ENCODE measurements around the gene PTPN7.

Gene PTPN7

DNA sequence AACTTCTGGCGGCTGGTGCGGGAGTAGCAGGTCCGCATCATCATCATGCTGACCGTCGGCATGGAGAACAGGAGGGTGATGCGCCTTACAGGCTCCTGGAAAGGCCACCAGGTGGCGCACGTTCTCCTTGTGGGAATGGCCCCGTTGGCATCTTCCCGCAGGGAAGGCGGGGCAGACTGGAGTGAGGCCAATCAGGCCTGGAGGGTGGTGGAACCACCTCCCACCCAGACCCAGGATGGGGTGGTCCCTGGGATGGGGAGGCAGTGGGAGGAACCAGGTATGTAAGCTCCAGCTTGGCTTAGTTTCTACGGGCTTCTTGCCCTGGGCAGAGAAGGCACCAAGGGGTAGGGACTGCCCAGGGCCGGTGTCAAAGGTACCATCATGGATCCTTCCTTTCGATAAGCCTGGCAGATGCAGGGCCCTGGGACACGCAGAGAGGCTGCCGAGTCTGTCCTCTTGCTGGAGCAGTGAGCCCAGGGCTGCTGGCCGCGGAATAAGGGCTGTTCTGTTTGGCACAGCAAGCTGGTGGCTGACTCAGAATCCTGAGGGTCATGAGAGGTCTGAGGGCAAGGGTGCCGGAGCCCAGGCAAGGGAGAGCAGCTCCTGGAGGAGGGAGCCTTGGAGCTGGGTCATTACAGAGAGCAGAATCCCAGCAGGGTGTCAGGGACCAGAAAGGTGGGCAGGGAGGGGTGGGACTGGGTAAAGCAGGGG lies 24.5 kb upstream of the PTPN7 start (continued):
- TF ChIP-seq, protein P1, sequence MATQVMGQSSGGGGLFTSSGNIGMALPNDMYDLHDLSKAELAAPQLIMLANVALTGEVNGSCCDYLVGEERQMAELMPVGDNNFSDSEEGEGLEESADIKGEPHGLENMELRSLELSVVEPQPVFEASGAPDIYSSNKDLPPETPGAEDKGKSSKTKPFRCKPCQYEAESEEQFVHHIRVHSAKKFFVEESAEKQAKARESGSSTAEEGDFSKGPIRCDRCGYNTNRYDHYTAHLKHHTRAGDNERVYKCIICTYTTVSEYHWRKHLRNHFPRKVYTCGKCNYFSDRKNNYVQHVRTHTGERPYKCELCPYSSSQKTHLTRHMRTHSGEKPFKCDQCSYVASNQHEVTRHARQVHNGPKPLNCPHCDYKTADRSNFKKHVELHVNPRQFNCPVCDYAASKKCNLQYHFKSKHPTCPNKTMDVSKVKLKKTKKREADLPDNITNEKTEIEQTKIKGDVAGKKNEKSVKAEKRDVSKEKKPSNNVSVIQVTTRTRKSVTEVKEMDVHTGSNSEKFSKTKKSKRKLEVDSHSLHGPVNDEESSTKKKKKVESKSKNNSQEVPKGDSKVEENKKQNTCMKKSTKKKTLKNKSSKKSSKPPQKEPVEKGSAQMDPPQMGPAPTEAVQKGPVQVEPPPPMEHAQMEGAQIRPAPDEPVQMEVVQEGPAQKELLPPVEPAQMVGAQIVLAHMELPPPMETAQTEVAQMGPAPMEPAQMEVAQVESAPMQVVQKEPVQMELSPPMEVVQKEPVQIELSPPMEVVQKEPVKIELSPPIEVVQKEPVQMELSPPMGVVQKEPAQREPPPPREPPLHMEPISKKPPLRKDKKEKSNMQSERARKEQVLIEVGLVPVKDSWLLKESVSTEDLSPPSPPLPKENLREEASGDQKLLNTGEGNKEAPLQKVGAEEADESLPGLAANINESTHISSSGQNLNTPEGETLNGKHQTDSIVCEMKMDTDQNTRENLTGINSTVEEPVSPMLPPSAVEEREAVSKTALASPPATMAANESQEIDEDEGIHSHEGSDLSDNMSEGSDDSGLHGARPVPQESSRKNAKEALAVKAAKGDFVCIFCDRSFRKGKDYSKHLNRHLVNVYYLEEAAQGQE (tag by site-specific recombination; IDR thresholded peaks at IDR 0.05): no peak
- TF ChIP-seq, protein P2, sequence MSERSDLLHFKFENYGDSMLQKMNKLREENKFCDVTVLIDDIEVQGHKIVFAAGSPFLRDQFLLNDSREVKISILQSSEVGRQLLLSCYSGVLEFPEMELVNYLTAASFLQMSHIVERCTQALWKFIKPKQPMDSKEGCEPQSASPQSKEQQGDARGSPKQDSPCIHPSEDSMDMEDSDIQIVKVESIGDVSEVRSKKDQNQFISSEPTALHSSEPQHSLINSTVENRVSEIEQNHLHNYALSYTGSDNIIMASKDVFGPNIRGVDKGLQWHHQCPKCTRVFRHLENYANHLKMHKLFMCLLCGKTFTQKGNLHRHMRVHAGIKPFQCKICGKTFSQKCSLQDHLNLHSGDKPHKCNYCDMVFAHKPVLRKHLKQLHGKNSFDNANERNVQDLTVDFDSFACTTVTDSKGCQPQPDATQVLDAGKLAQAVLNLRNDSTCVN (tag by site-specific recombination; optimal IDR thresholded peaks at IDR 0.05): no peak
- TF ChIP-seq ZNF416 (tag by site-specific recombination; IDR thresholded peaks at IDR 0.05) (no peak), MEIS1 (CRISPR knock-in tag; IDR thresholded peaks at IDR 0.05; ENCODE audit: borderline replicate concordance) (no peak), TRIM28 (IDR thresholded peaks at IDR 0.05; ENCODE audit: borderline replicate concordance, low read length) (no peak), WT1 (tag by site-specific recombination; IDR thresholded peaks at IDR 0.05) (no peak), ZNF514 (tag by site-specific recombination; IDR thresholded peaks at IDR 0.05) (no peak), ZNF624 (tag by site-specific recombination; IDR thresholded peaks at IDR 0.05) (no peak), ZEB2 (tag by site-specific recombination; IDR thresholded peaks at IDR 0.05) (no peak), ZNF311 (tag by site-specific recombination; IDR thresholded peaks at IDR 0.05; ENCODE audit: borderline replicate concordance) (no peak), ZNF610 (tag by site-specific recombination; IDR thresholded peaks at IDR 0.05; ENCODE audit: borderline replicate concordance) (no peak), GLI4 (tag by site-specific recombination; IDR thresholded peaks at IDR 0.05) (no peak), SALL2 (tag by site-specific recombination; IDR thresholded peaks at IDR 0.05; ENCODE audit: borderline replicate concordance) (no peak), ZNF791 (tag by site-specific recombination; IDR thresholded peaks at IDR 0.05) (no peak), KLF7 (tag by site-specific recombination; IDR thresholded peaks at IDR 0.05; ENCODE audit: borderline replicate concordance) (no peak), ZNF350 (tag by site-specific recombination; IDR thresholded peaks at IDR 0.05) (no peak), ZNF776 (tag by site-specific recombination; IDR thresholded peaks at IDR 0.05; ENCODE audit: borderline replicate concordance) (no peak), ZNF274 (IDR thresholded peaks at IDR 0.05; ENCODE audit: low read length) (no peak), ZNF274 (tag by site-specific recombination; IDR thresholded peaks at IDR 0.05; ENCODE audit: borderline replicate concordance) (no peak), ZNF670 (tag by site-specific recombination; IDR thresholded peaks at IDR 0.05; ENCODE audit: low read depth) (no peak), KLF16 (tag by site-specific recombination; IDR thresholded peaks at IDR 0.05) (no peak), ZNF423 (tag by site-specific recombination; IDR thresholded peaks at IDR 0.05) (no peak), ZNF544 (tag by site-specific recombination; IDR thresholded peaks at IDR 0.05) (no peak)
- TF ChIP-seq, protein P3, sequence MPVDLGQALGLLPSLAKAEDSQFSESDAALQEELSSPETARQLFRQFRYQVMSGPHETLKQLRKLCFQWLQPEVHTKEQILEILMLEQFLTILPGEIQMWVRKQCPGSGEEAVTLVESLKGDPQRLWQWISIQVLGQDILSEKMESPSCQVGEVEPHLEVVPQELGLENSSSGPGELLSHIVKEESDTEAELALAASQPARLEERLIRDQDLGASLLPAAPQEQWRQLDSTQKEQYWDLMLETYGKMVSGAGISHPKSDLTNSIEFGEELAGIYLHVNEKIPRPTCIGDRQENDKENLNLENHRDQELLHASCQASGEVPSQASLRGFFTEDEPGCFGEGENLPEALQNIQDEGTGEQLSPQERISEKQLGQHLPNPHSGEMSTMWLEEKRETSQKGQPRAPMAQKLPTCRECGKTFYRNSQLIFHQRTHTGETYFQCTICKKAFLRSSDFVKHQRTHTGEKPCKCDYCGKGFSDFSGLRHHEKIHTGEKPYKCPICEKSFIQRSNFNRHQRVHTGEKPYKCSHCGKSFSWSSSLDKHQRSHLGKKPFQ (tag by site-specific recombination; IDR thresholded peaks at IDR 0.05): no peak
- TF ChIP-seq, protein P4, sequence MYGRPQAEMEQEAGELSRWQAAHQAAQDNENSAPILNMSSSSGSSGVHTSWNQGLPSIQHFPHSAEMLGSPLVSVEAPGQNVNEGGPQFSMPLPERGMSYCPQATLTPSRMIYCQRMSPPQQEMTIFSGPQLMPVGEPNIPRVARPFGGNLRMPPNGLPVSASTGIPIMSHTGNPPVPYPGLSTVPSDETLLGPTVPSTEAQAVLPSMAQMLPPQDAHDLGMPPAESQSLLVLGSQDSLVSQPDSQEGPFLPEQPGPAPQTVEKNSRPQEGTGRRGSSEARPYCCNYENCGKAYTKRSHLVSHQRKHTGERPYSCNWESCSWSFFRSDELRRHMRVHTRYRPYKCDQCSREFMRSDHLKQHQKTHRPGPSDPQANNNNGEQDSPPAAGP (tag by site-specific recombination; IDR thresholded peaks at IDR 0.05): 0 out of 2 replicates have a peak, but pooled peaks have one; percentile 45
- TF ChIP-seq, protein P5, sequence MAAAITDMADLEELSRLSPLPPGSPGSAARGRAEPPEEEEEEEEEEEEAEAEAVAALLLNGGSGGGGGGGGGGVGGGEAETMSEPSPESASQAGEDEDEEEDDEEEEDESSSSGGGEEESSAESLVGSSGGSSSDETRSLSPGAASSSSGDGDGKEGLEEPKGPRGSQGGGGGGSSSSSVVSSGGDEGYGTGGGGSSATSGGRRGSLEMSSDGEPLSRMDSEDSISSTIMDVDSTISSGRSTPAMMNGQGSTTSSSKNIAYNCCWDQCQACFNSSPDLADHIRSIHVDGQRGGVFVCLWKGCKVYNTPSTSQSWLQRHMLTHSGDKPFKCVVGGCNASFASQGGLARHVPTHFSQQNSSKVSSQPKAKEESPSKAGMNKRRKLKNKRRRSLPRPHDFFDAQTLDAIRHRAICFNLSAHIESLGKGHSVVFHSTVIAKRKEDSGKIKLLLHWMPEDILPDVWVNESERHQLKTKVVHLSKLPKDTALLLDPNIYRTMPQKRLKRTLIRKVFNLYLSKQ (tag by site-specific recombination; IDR thresholded peaks at IDR 0.05; ENCODE audit: borderline replicate concordance): no peak

All from HEK293 (cell line).